Activated naive CD8-positive, alpha-beta T cell (primary cell): ENCODE data around the gene MMP23B.

Source experiments
- H3K27ac Mint-ChIP-seq: one replicate; pipeline ENCODE4 v1.8.0; 2021; ENCODE audit warnings: mixed read lengths
- H3K27me3 Mint-ChIP-seq: one replicate; pipeline ENCODE4 v1.8.0; 2021; ENCODE audit warnings: mixed read lengths
- H3K36me3 Mint-ChIP-seq: one replicate; pipeline ENCODE4 v1.8.0; 2021; ENCODE audit warnings: mixed read lengths
- H3K4me1 Mint-ChIP-seq: one replicate; pipeline ENCODE4 v1.8.0; 2021; ENCODE audit warnings: low read depth, mixed read lengths
- H3K4me3 Mint-ChIP-seq: one replicate; pipeline ENCODE4 v1.8.0; 2021; ENCODE audit warnings: mild to moderate bottlenecking, mixed read lengths
- H3K9me3 Mint-ChIP-seq: one replicate; pipeline ENCODE4 v1.8.0; 2021; ENCODE audit warnings: low read depth, mixed read lengths

Gene MMP23B

GRCh38 chr1:1613509-1614082 lies 18.4 kb upstream of the MMP23B start:
- H3K4me3 Mint-ChIP-seq = peak overlapping the region; percentile 93
- no peaks in the 10 kb centered on the region for H3K27me3 Mint-ChIP-seq

GRCh38 chr1:1614204-1614953 lies 17.6 kb upstream of the MMP23B start:
- peak overlapping the region; percentile 99 for H3K27ac Mint-ChIP-seq
- no peaks in the 10 kb centered on the region for H3K27me3 Mint-ChIP-seq

More at GRCh38 chr1:1613509-1614082, 18.4 kb upstream of the MMP23B start:
- no peaks in the 10 kb centered on the region for H3K36me3 Mint-ChIP-seq
- H3K4me1 Mint-ChIP-seq = peaks cover 29% of the 10 kb centered on the region
- H3K27ac Mint-ChIP-seq = peak overlapping the region; percentile 99
- H3K9me3 Mint-ChIP-seq = no peaks in the 10 kb centered on the region

DNA sequence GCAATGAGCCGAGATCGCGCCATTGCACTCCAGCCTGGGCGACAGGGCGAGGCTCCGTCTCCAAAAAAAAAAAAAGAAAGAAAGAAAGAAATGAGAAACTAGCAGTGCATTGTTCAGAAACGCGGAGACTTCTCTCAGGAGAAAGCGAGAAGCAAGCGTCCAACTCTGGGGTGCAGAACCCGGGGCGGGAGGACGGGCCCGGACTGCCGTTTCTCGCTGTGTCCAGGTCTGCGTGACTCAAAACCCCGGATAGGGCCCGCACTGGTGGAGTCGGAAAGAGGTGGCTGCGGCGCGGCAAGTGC lies 17.1 kb upstream of the MMP23B start:
- Mint-ChIP-seq H3K4me1 (peaks cover 29% of the 10 kb centered on the region), H3K27ac (peak overlapping the region; percentile 99), H3K27me3 (no peaks in the 10 kb centered on the region), H3K9me3 (no peaks in the 10 kb centered on the region), H3K4me3 (peak overlapping the region; percentile 93), H3K36me3 (no peaks in the 10 kb centered on the region)

More at GRCh38 chr1:1614204-1614953, 17.6 kb upstream of the MMP23B start:
- Mint-ChIP-seq H3K4me3 (peak overlapping the region; percentile 93), H3K9me3 (no peaks in the 10 kb centered on the region), H3K36me3 (no peaks in the 10 kb centered on the region), H3K4me1 (peaks cover 29% of the 10 kb centered on the region)

DNA sequence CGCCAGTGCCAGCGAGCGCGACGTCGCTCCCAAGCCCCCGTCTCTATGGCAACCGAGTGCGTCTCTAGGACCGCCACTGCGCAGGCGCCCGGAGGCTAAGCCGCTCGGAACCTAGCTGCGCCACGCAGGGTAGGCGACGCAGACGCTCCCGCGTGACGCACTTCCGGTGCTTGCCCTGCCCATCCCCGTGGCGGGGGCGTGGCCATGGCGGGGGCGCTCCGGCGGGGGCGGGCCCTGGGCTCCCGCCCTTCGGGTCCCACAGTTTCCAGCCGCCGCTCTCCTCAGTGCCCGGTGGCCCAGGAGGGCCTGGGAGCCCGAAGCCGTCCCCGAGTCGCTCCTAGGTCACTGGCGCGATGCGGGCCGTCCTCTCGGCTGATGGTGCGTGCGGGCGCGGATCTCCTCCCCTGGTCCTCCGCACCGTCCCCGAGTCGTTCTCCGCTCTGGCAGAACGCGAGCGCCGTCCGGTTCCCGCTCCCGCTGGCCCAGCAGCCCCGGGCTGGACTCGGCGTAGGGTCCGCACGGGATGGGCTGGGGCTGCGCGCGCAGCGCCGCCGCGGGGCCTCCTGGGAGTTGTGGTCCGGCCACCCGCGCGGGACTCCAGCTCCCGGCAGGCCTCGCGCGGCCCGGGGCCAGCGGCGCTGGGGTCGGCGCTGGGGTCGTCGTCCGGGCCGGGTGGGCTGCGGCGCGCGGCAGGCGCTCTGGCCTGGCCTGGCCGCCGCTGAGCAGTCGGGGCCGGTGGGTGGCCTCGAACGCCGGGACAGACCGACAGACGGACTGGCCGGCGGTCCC lies 16.5 kb upstream of the MMP23B start, which contains the start of gene MIB2:
Gene MIB2 (plus strand): TSS at position 245 of the 789 bp plus-strand sequence. CDS start 7,953 bp downstream, outside the sequence.
- peak within 1 kb of the TSS; percentile 93 for H3K4me3 Mint-ChIP-seq
- peaks cover 29% of the 10 kb centered on the region for H3K4me1 Mint-ChIP-seq
- H3K27ac Mint-ChIP-seq = peak within 1 kb of the TSS; percentile 99
- no peaks in the 10 kb centered on the region for H3K36me3 Mint-ChIP-seq
- no peaks in the 10 kb centered on the region for H3K27me3 Mint-ChIP-seq
- no peaks in the 10 kb centered on the region for H3K9me3 Mint-ChIP-seq

DNA sequence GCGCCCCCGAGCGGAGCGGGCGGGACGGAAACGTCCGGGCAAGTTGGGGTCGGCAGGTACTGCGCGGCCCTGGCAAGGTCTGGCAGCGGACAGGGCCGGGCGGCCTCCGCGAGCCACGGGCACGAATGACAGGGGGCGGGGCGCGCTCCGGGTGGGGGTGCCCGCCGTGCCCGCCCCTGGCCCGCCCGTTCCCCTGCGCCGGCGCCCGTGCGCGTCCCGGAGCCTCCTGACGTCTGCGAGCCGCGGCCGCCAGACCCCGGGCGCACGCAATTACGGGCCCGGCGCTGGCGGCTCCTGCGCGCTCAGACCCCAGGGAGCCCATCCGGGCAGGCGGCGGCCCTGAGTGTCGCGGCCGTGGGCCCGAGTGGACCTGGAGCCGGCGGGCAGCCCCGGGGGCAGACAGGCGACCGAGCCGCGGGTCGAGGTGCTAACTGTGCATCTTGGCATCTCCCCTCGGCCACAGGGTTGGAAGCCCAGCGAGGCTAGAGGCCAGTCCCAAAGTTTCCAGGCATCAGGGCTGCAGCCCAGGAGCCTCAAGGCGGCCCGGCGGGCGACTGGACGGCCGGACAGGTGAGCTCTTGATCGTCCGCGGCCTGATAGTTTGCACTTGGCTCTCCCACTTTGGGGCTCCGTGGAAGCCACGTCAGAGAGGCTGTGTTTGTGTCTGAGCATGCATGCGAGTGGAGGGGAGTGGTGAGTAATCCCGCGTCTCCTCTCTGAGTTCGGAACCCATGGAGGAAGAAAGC lies 15.8 kb upstream of the MMP23B start:
- Mint-ChIP-seq H3K36me3 (no peaks in the 10 kb centered on the region), H3K27me3 (no peaks in the 10 kb centered on the region), H3K9me3 (no peaks in the 10 kb centered on the region), H3K27ac (peak overlapping the region; percentile 75), H3K4me3 (peak overlapping the region; percentile 84), H3K4me1 (peaks cover 28% of the 10 kb centered on the region)

DNA sequence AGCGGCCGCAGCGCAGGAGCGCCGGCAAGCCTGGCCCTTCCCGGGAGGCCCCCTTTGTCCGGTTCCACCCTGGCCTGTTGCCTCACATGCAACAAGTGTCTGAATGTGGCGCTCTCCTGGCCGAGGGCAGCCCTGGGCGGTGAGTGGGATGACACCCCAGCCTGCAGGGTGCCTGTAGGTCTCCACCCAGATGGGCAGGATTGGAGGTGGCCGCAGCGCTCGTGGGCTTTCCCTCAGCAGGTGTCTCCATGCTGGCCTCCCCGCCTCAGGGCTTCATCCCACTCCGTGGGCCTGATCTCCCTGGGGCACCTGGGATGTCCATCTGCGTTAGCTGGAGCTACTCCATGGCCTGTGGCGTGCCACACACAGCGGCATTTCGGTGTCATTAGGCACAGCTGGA lies 15.1 kb upstream of the MMP23B start:
- H3K4me1 Mint-ChIP-seq = peaks cover 28% of the 10 kb centered on the region
- peak overlapping the region; percentile 84 for H3K4me3 Mint-ChIP-seq
- no peaks in the 10 kb centered on the region for H3K9me3 Mint-ChIP-seq
- no peaks in the 10 kb centered on the region for H3K36me3 Mint-ChIP-seq
- H3K27me3 Mint-ChIP-seq = no peaks in the 10 kb centered on the region
- H3K27ac Mint-ChIP-seq = no peak overlapping the region

DNA sequence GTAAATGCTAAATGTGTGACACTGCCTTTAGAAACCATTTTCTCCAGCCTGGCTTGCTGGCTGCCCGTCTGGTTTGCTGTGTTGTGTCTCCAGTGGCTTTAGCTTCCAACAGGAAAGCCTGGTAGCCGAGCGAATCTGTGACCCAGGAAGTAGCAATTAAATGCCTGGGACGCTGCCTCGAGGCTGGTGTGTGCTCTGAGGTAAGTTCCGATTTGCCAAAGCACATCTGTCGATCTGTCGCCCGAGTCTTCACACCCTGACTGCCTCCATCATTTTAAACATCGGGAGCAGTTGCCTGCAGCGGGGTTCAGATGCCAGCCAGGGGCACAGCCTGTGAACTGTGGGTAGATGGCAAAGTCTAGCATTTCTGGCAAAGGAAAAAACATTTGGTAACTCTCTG lies 14.5 kb upstream of the MMP23B start:
- no peaks in the 10 kb centered on the region for H3K36me3 Mint-ChIP-seq
- H3K4me3 Mint-ChIP-seq = peak overlapping the region; percentile 84
- H3K9me3 Mint-ChIP-seq = no peaks in the 10 kb centered on the region
- peaks cover 26% of the 10 kb centered on the region for H3K4me1 Mint-ChIP-seq
- H3K27me3 Mint-ChIP-seq = no peaks in the 10 kb centered on the region
- no peak overlapping the region for H3K27ac Mint-ChIP-seq

DNA sequence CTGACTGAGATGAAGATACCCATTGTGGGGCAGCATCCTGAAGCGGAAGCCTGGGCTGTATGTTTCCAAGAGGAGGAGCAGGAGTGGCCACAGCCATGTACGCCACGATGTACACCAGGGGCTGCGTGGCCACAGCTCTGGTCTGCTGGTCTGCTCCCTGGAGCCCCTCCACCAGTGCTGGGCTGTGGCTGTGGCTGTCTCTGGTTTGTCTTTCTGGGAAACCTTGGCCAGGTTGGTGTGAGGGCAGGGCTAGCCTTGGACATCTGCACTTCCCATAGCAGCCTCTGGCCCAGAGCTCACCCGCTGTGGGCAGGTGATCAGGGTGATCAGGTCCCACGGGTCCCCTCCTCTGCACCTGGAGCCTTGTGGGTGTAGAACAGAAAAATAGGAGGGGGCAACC lies 14.0 kb upstream of the MMP23B start:
- Mint-ChIP-seq H3K9me3 (no peaks in the 10 kb centered on the region), H3K27me3 (no peaks in the 10 kb centered on the region), H3K4me3 (peak overlapping the region; percentile 84), H3K36me3 (no peaks in the 10 kb centered on the region), H3K4me1 (peaks cover 26% of the 10 kb centered on the region), H3K27ac (no peak overlapping the region)

DNA sequence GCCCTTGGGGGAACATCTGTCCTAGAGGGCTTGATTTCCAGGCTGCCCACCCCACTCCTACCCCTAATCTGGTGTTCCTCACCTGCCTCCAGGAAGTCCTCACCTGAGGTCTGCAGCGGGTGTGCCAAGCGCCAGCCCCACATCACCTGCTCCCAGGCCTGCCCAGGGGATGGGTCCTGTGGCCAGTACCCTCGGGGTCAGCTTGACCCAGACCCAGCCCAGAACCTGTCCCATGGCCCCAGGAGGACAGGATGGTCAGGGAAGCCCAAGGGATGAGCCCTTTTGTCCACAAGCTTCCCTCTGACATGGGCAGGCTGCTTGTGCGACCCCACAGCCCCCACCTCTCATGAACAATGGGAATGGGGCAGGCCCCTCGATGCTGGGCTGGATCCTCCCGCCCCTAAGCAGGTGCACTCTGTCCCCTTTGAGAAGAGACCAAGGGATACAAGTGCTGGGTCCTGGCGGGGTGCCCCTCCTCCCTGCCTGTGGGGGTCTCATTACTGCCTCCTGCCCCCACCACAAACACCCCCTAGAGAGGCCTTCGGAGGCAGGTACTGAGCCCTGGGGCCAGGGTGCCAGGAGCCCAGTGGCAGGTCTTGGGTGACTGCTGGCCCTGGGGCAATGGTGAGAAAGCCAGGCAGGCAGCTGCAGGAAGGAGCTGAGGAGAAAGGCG lies 13.4 kb upstream of the MMP23B start:
- Mint-ChIP-seq H3K27ac (no peak overlapping the region), H3K4me1 (peaks cover 24% of the 10 kb centered on the region), H3K9me3 (no peaks in the 10 kb centered on the region), H3K27me3 (no peaks in the 10 kb centered on the region), H3K4me3 (no peak overlapping the region), H3K36me3 (no peaks in the 10 kb centered on the region)

DNA sequence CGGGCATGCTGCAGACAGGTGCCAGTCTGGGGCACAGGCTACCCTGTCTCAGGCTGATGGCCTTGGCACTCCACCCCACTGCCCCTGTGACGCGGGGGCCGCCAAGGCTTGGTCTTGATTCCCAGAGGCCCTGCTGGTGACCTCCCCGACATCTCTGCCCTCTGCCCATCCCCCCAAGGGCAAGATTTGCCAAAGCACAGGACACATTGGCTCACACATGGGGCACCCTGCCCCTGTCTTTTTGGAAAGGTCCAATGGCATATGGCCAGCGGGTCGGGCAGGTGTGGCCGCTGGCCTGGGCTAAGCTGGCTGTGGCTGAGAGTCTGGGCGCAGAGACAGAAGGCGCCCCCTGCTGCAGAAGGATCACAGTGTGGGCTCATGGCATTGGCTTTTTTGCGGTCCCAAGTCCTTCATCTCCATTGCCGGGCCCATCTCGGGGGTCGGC lies 12.0 kb upstream of the MMP23B start:
- no peaks in the 10 kb centered on the region for H3K36me3 Mint-ChIP-seq
- H3K9me3 Mint-ChIP-seq = no peaks in the 10 kb centered on the region
- no peaks in the 10 kb centered on the region for H3K27me3 Mint-ChIP-seq
- no peak overlapping the region for H3K4me3 Mint-ChIP-seq
- H3K27ac Mint-ChIP-seq = no peak overlapping the region
- peaks cover 12% of the 10 kb centered on the region for H3K4me1 Mint-ChIP-seq

- no peaks in the 10 kb centered on the region for H3K9me3 Mint-ChIP-seq
- peaks cover 10% of the 10 kb centered on the region for H3K4me1 Mint-ChIP-seq
- H3K27ac Mint-ChIP-seq = no peak overlapping the region
- H3K27me3 Mint-ChIP-seq = no peaks in the 10 kb centered on the region
- no peak overlapping the region for H3K4me3 Mint-ChIP-seq
- no peaks in the 10 kb centered on the region for H3K36me3 Mint-ChIP-seq
Observed at GRCh38 chr1:1620433-1621139, 11.4 kb upstream of the MMP23B start.

DNA sequence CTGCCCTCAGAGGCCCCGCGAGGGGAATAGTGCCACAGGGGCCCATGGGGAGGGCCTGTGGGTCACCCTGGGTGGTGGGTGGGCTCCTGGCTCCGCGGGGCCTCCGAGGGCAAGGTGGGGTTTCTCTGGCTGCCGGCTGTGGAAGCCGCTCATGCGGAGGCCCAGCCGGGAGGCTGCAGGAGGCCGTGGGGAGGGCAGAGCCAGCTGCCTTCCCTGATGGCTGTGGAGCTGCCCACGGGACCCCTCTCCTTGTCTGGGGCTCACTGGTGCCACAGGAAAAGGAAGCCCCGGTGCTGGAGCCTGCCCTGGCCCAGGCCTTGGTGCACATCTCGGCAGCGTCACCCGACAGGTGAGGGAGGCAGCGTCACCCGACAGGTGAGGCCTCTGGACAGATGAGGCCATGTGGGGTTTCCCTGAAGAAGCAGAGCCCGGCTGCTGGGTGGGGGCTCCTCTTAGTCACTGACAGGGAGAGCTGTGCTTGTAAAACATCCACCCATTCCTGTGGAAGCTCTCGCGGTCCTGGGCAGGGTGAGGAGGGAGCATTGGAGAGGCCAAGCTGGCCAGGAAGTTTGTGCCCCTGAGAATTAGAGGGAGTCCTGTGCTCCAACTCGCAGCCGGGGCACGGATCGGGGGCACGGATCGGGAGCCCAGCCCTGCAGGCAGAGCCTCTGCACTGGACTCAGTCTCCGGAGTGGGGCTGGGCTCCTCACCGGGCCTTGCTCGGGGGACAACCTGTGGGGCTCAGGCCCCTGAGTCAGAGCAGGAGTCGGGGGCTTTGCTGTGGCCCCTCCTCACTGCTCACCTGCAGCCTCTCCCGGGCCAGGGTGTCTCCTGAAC lies 10.6 kb upstream of the MMP23B start:
- Mint-ChIP-seq H3K4me3 (no peak overlapping the region), H3K36me3 (no peaks in the 10 kb centered on the region), H3K27ac (no peak overlapping the region), H3K4me1 (peaks cover 10% of the 10 kb centered on the region), H3K9me3 (no peaks in the 10 kb centered on the region), H3K27me3 (no peaks in the 10 kb centered on the region)
